GM12878 (cell line): ENCODE data around the gene PCBP4. TPM values are rescaled to one million over a fixed set of nuclear protein-coding genes. Genes with fewer than 3 reads are reported as not detected.

Experiments
- ATAC-seq: fragments of 200-7000 bp; cut with Tn5 transposase; 3 replicates; pipeline ENCODE4 v1.9.1; 2020; ENCODE audit warnings: mild to moderate bottlenecking, moderate library complexity
- BruUV-seq: library from RNA; stranded (reverse); fragments of 400-500 nt; replicated peaks from 2 replicates; lab custom pipeline; 2021; lab: Mats Ljungman, UMichigan
- CTCF ChIA-PET: fragments of 300-600 bp; sonication (Branson Sonifier 250); formaldehyde crosslinking; extraction: SDS; loops from one replicate; lab custom pipeline; 2021; ENCODE audit warnings: inconsistent platforms; lab: Yijun Ruan, JAX
- POLR2A ChIA-PET: fragments of 350-600 bp; formaldehyde crosslinking; extraction: SDS; loops from one replicate; lab custom pipeline; 2021; ENCODE audit warnings: inconsistent platforms; lab: Charles Lee
- RAD21 ChIA-PET: fragments of 300-600 bp; sonication (Branson Sonifier 250); formaldehyde crosslinking; loops from one replicate; lab custom pipeline; 2023; ENCODE audit warnings: antibody characterized with exemption; ENCODE audit not compliant: unreplicated experiment; lab: Charles Lee
- SMC1A ChIA-PET: fragments of 300-600 bp; sonication (Branson Sonifier 250); formaldehyde crosslinking; loops from one replicate; lab custom pipeline; 2023; ENCODE audit not compliant: unreplicated experiment, uncharacterized antibody; lab: Charles Lee
- DNase-seq: peaks from one replicate; pipeline ENCODE4 v3.0.0-alpha.2; 2011; ENCODE audit warnings: low read depth, low spot score
- FAIRE-seq: peaks from 3 replicates; lab custom pipeline; 2011; peaks lifted over from hg19 to GRCh38; lab: Jason Lieb, UNC
- H2AFZ ChIP-seq: 2 replicates; pipeline ENCODE4 v1.6.0; 2011; ENCODE audit warnings: low read depth, low read length, control low read depth; ENCODE audit not compliant: control insufficient read depth
- H3K27ac ChIP-seq: 2 replicates; pipeline ENCODE4 v1.5.1; 2011; ENCODE audit warnings: control low read depth; ENCODE audit not compliant: control insufficient read depth, insufficient read depth
- H3K27me3 ChIP-seq, 2 experiments: replicated peaks in 1 of 2; 2 replicates each; pipeline versions ENCODE4 v1.6.0 to v1.6.1; 2011; ENCODE audit warnings: low read length in 1 of 2; ENCODE audit not compliant: control insufficient read depth in 2 of 2, insufficient read depth in 2 of 2
- H3K36me3 ChIP-seq, 2 experiments: 2 replicates each; pipeline ENCODE4 v1.5.1; 2011; ENCODE audit warnings: low read length in 1 of 2; ENCODE audit not compliant: control insufficient read depth in 2 of 2, insufficient read depth in 2 of 2
- H3K4me1 ChIP-seq: 2 replicates; pipeline ENCODE4 v1.6.1; 2011; ENCODE audit warnings: mild to moderate bottlenecking, low read length, moderate library complexity, mixed read lengths; ENCODE audit not compliant: control insufficient read depth, insufficient read depth
- H3K4me2 ChIP-seq: 2 replicates; pipeline ENCODE4 v1.6.0; 2011; ENCODE audit warnings: control low read depth; ENCODE audit not compliant: control insufficient read depth, insufficient read depth
- H3K4me3 ChIP-seq: fragments of 200-600 bp; sonication (generic); 2 replicates; pipeline ENCODE4 v1.5.1; 2016
- H3K79me2 ChIP-seq: 2 replicates; pipeline ENCODE4 v1.6.0; 2011; ENCODE audit warnings: low read length; ENCODE audit not compliant: control insufficient read depth, insufficient read depth
- H3K9ac ChIP-seq: 2 replicates; pipeline ENCODE4 v1.8.0; 2011; ENCODE audit warnings: low read length, control low read depth, mixed read lengths; ENCODE audit not compliant: control insufficient read depth, insufficient read depth
- H3K9me3 ChIP-seq: replicated peaks from 3 replicates; pipeline ENCODE4 v1.5.1; 2011; ENCODE audit warnings: mild to moderate bottlenecking, low read length; ENCODE audit not compliant: control insufficient read depth, insufficient read depth
- H4K20me1 ChIP-seq: 2 replicates; pipeline ENCODE4 v1.6.0; 2011; ENCODE audit not compliant: control insufficient read depth, insufficient read depth
- ASH2L ChIP-seq: fragments of 300-600, 200-600 bp; sonication (generic); IDR thresholded peaks from 2 replicates; pipeline ENCODE4 v1.6.1; 2017; ENCODE audit warnings: low read depth, mild to moderate bottlenecking, borderline replicate concordance
- BCL11A ChIP-seq: IDR thresholded peaks from 2 replicates; pipeline ENCODE4 v1.6.1; 2011; ENCODE audit warnings: low read depth, low read length
- CREB1 ChIP-seq: IDR thresholded peaks from 2 replicates; pipeline ENCODE4 v1.6.1; 2012; ENCODE audit warnings: low read depth, mild to moderate bottlenecking, inconsistent platforms
- EGR1 ChIP-seq, 2 experiments: IDR thresholded peaks; 1 replicate in 1 of 2; 2 replicates in 1 of 2; pipeline ENCODE4 v1.6.1; 2011 to 2012; ENCODE audit warnings: low read depth in 2 of 2, low read length in 2 of 2, borderline replicate concordance in 1 of 2, mild to moderate bottlenecking in 1 of 2, moderate library complexity in 1 of 2
- GATAD2B ChIP-seq: fragments of 450-650 bp; conservative IDR thresholded peaks from 2 replicates; pipeline ENCODE4 v1.6.1; 2017; ENCODE audit warnings: low read depth, mild to moderate bottlenecking, moderate library complexity
- HDAC2 ChIP-seq: fragments of 200-600 bp; sonication (generic); IDR thresholded peaks from 2 replicates; pipeline ENCODE4 v1.6.1; 2017
- KDM1A ChIP-seq: fragments of 200-600 bp; sonication (generic); IDR thresholded peaks from 2 replicates; pipeline ENCODE4 v1.6.1; 2016; ENCODE audit warnings: borderline replicate concordance
- PAX5 ChIP-seq: IDR thresholded peaks from 2 replicates; pipeline ENCODE4 v1.6.1; 2011; ENCODE audit warnings: low read depth, low read length, borderline replicate concordance
- RAD21 ChIP-seq: IDR thresholded peaks from 2 replicates; pipeline ENCODE4 v1.6.1; 2011; ENCODE audit warnings: mild to moderate bottlenecking, low read depth, low read length, moderate library complexity; ENCODE audit not compliant: insufficient read depth
- RELB ChIP-seq: fragments of 450-650 bp; IDR thresholded peaks from 2 replicates; pipeline ENCODE4 v1.6.1; 2017; ENCODE audit warnings: low read depth, mild to moderate bottlenecking, moderate library complexity
- SPI1 ChIP-seq: IDR thresholded peaks from 2 replicates; pipeline ENCODE4 v1.6.1; 2011; ENCODE audit warnings: low read depth, mild to moderate bottlenecking, low read length, moderate library complexity, borderline replicate concordance; ENCODE audit not compliant: insufficient read depth
- SUPT20H ChIP-seq: IDR thresholded peaks from 2 replicates; pipeline ENCODE4 v1.6.1; 2011; ENCODE audit warnings: low read depth, mild to moderate bottlenecking, low read length, moderate library complexity, borderline replicate concordance; ENCODE audit not compliant: control insufficient read depth
- TARDBP ChIP-seq: IDR thresholded peaks from 2 replicates; pipeline ENCODE4 v1.6.1; 2016; ENCODE audit warnings: borderline replicate concordance
- YY1 ChIP-seq: IDR thresholded peaks from 2 replicates; pipeline ENCODE4 v1.6.1; 2011; ENCODE audit warnings: low read depth, mild to moderate bottlenecking, low read length
- ZBTB40 ChIP-seq: fragments of 450-650 bp; IDR thresholded peaks from 2 replicates; pipeline ENCODE4 v1.6.1; 2016; ENCODE audit warnings: mild to moderate bottlenecking, moderate library complexity, borderline replicate concordance
- WGBS: methylation state at CpG from one replicate; pipeline ENCODE4 v1.1.6; 2016; ENCODE audit warnings: low lambda C conversion rate; ENCODE audit not compliant: insufficient replicate concordance, insufficient coverage; ENCODE audit errors: missing lambda C conversion rate; 5-methylcytosine and 5-hydroxymethylcytosine counted together
- in situ Hi-C: fragments of 300-500 bp; cut with MboI; formaldehyde crosslinking; loops from 9 replicates; pipeline ENCODE4 v1.14.3; 2018; ENCODE audit warnings: mixed read lengths
- intact Hi-C: fragments of 100-400 bp; cut with micrococcal nuclease; formaldehyde crosslinking; loops from one replicate; pipeline ENCODE4 v1.14.2; 2022; ENCODE audit not compliant: unreplicated experiment
- polyA plus RNA-seq, 11 experiments: library from polyadenylated mRNA; depleted of rRNA in 4 of 11; unstranded in 6 of 11; stranded (reverse) in 5 of 11; fragments of >200 nt; fragmentation: Nextera tagmentation in 4 of 11; fragmentation: Illumina TruSeq in 1 of 11; extraction: Ambion mirVana in 4 of 11; extraction: Trizol in 1 of 11; gene quantifications; 1 replicate in 1 of 11; 2 replicates in 10 of 11; pipeline versions ENCODE4 v1.2.1 to v1.2.3, GENCODE V29; 2011 to 2016; ENCODE audit warnings: inconsistent platforms in 2 of 11, missing spikeins in 2 of 11, low read depth in 1 of 11
- total RNA-seq, 4 experiments: library from RNA; depleted of rRNA in 3 of 4; stranded (reverse); fragments of >200 nt in 3 of 4; fragmentation: Illumina TruSeq in 1 of 4; extraction: Trizol in 1 of 4; gene quantifications; 2 replicates each; pipeline versions ENCODE4 v1.2.1 to v1.2.3, GENCODE V29; 2013 to 2021
- TF ChIP-seq, protein P1 (sequence below): IDR thresholded peaks from 2 replicates; pipeline ENCODE4 v1.6.1; 2012; ENCODE audit warnings: low read length, inconsistent platforms

The PCBP4 gene
- total and polyA plus RNA-seq, 10 of the 15 experiments (the other 5 are each of a cell fraction or from before 2014, with no cell fraction given) = 0.05 to 14.5 (median 4.2) TPM

- H2AFZ ChIP-seq = peak within 1 kb of the TSS; percentile 91
- RAD21 ChIA-PET = interaction anchor here (0.9 to 3.3 kb wide), 9 partner anchors 9 to 271 kb away, joined by 3 to 30 read pairs (median 5); partner anchors contain the start of genes ABHD14A, ABHD14B, PARP3 and PCBP4
- CTCF ChIA-PET = interaction anchor here (0.8 to 4.6 kb wide), 20 partner anchors 10 to 430 kb away, joined by 3 to 56 read pairs (median 4); partner anchors contain the start of genes ABHD14A, ABHD14B, DUSP7 and PARP3
- no peaks in the 10 kb centered on the region for H3K27me3 ChIP-seq
- H4K20me1 ChIP-seq = no peaks in the 10 kb centered on the region
- H3K27ac ChIP-seq = peak within 1 kb of the TSS; percentile 73
- FAIRE-seq = peak; percentile 59
- peak; percentile 92 for ATAC-seq
- SMC1A ChIA-PET = interaction anchor here (0.7 to 2.8 kb wide), 4 partner anchors 9 to 40 kb away, joined by 3 to 17 read pairs (median 6); partner anchors contain the start of genes ABHD14A, ABHD14B and RPL29
- peak within 1 kb of the TSS; percentile 96 for H3K4me2 ChIP-seq
- peaks cover 3% of the 10 kb centered on the region for H3K79me2 ChIP-seq
- peaks cover 8% of the 10 kb centered on the region for H3K4me1 ChIP-seq
- no TSS peak for BruUV-seq
- in situ Hi-C loops = no loop called here
- under 1% methylated on average over 57 of the region's 68 CpGs for WGBS
- intact Hi-C loops = no loop called here
- peak; percentile 43 for DNase-seq
- H3K4me3 ChIP-seq = peak within 1 kb of the TSS; percentile 97
- no peaks in the 10 kb centered on the region for H3K9me3 ChIP-seq
- H3K36me3 ChIP-seq = no peaks in the 10 kb centered on the region
- peak within 1 kb of the TSS; percentile 83 for H3K9ac ChIP-seq
- POLR2A ChIA-PET = interaction anchor here (0.7 to 4.0 kb wide), 12 partner anchors 8 to 296 kb away, joined by 3 to 30 read pairs (median 4); partner anchors contain the start of genes ABHD14A, ABHD14B, ALAS1 and DUSP7
- TF ChIP-seq RELB (0 out of 2 replicates have a peak, but pooled peaks have one; percentile 35), YY1 (no peak), EGR1 (IDR thresholded peaks at IDR 0.05; ENCODE audit: borderline replicate concordance in 1 of 2, low read depth in 2 of 2, low read length in 2 of 2) (no peak), ZBTB40 (peak; percentile 35; the same call in 1 of the 2 replicates), HDAC2 (no peak), CREB1 (peak; percentile 65; the same call in 1 of the 2 replicates), SPI1 (no peak), ASH2L (no peak), BCL11A (0 out of 2 replicates have a peak, but pooled peaks have one; percentile 5), TARDBP (no peak), SUPT20H (no peak), RAD21 (no peak), PAX5 (no peak), GATAD2B (peak; percentile 72), KDM1A (no peak)
- TF ChIP-seq, protein P1, sequence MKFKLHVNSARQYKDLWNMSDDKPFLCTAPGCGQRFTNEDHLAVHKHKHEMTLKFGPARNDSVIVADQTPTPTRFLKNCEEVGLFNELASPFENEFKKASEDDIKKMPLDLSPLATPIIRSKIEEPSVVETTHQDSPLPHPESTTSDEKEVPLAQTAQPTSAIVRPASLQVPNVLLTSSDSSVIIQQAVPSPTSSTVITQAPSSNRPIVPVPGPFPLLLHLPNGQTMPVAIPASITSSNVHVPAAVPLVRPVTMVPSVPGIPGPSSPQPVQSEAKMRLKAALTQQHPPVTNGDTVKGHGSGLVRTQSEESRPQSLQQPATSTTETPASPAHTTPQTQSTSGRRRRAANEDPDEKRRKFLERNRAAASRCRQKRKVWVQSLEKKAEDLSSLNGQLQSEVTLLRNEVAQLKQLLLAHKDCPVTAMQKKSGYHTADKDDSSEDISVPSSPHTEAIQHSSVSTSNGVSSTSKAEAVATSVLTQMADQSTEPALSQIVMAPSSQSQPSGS = no peak
Measured at GRCh38 chr3:51982838-51983577, 15.8 kb upstream of the PCBP4 start, which contains the start of gene ACY1. Gene ACY1 (plus strand): TSS chr3:51983535. CDS start chr3:51984065, 530 bp downstream.
